K562 (cell line): Measurements from ENCODE around the gene LILRA6. TPM values are rescaled to one million over a fixed set of nuclear protein-coding genes. Genes with fewer than 3 reads are reported as not detected.
"Not testable (repeated sequence)": the region's sequence is repeated elsewhere in the genome, so short reads cannot be mapped to it uniquely, and the experiment has no call there.

ENCODE experiments used
- ATAC-seq: fragments of 200-7000 bp; cut with Tn5 transposase; 3 replicates; pipeline ENCODE4 v1.9.1; 2020; ENCODE audit warnings: moderate library complexity
- BruUV-seq: library from RNA; stranded (reverse); fragments of 400-500 nt; replicated peaks from 2 replicates; lab custom pipeline; 2021; lab: Mats Ljungman, UMichigan
- CTCF ChIA-PET: fragments of 300-600 bp; formaldehyde crosslinking; extraction: SDS; loops from one replicate; lab custom pipeline; 2021; ENCODE audit warnings: low intra/inter-chr PET ratio; lab: Yijun Ruan, JAX
- POLR2A ChIA-PET: fragments of 300-600, 350-650 bp; sonication (Branson Sonifier 250); formaldehyde crosslinking; extraction: SDS; loops from one replicate; lab custom pipeline; 2021; ENCODE audit warnings: antibody characterized with exemption, inconsistent platforms; lab: Yijun Ruan, JAX
- DNase-seq, 4 experiments: peaks; one replicate each; pipeline versions ENCODE4 v3.0.0 to v3.0.0-alpha.2; 2011 to 2018; ENCODE audit warnings: low spot score in 3 of 4, mixed read lengths in 3 of 4; ENCODE audit errors: extremely low read depth in 1 of 4
- FAIRE-seq: peaks from 2 replicates; lab custom pipeline; 2011; peaks lifted over from hg19 to GRCh38; lab: Jason Lieb, UNC
- H2AFZ ChIP-seq: 2 replicates; pipeline ENCODE4 v1.6.0; 2011; ENCODE audit warnings: low read depth, low read length, control low read depth, inconsistent platforms
- H3K27ac ChIP-seq: fragments of 200-600 bp; 3 replicates; pipeline ENCODE4 v1.8.0; 2011; ENCODE audit warnings: low read depth, mild to moderate bottlenecking, control low read depth, inconsistent platforms, low read length, moderate library complexity, mixed read lengths; ENCODE audit errors: extremely low read depth
- H3K27me3 ChIP-seq, 2 experiments: fragments of 300-600 bp in 1 of 2; 2 replicates in 1 of 2; 3 replicates in 1 of 2; pipeline versions ENCODE4 v1.6.0 to v1.8.0; 2011; ENCODE audit warnings: inconsistent platforms in 2 of 2, low read length in 2 of 2, mild to moderate bottlenecking in 1 of 2, mixed read lengths in 1 of 2, moderate library complexity in 1 of 2; ENCODE audit not compliant: control insufficient read depth in 2 of 2, insufficient read depth in 2 of 2
- H3K36me3 ChIP-seq: fragments of 300-600 bp; 3 replicates; pipeline ENCODE4 v1.8.0; 2011; ENCODE audit warnings: mild to moderate bottlenecking, low read length, inconsistent platforms; ENCODE audit not compliant: control insufficient read depth, insufficient read depth
- H3K4me1 ChIP-seq, 2 experiments: fragments of 200-600 bp in 1 of 2; replicated peaks in 1 of 2; 2 replicates in 1 of 2; 3 replicates in 1 of 2; pipeline versions ENCODE4 v1.5.1 to v1.8.0; 2011; ENCODE audit warnings: inconsistent platforms in 2 of 2, low read length in 2 of 2, mild to moderate bottlenecking in 1 of 2, mixed read lengths in 1 of 2, moderate library complexity in 1 of 2; ENCODE audit not compliant: control insufficient read depth in 2 of 2, insufficient read depth in 2 of 2
- H3K4me2 ChIP-seq: 2 replicates; pipeline ENCODE4 v1.6.1; 2011; ENCODE audit warnings: low read length, control low read depth, inconsistent platforms, mixed read lengths; ENCODE audit not compliant: insufficient read depth
- H3K4me3 ChIP-seq: fragments of 200-600 bp; sonication (generic), shearing (Covaris generic); 2 replicates; pipeline ENCODE4 v1.5.1; 2016; ENCODE audit warnings: control low read depth, inconsistent platforms
- H3K79me2 ChIP-seq: fragments of 200-600 bp; 3 replicates; pipeline ENCODE4 v1.8.0; 2011; ENCODE audit warnings: low read length, inconsistent platforms; ENCODE audit not compliant: control insufficient read depth, insufficient read depth
- H3K9ac ChIP-seq, 2 experiments: 2 replicates each; pipeline versions ENCODE4 v1.6.0 to v1.6.1; 2011; ENCODE audit warnings: low read depth in 2 of 2, low read length in 2 of 2, control low read depth in 1 of 2, inconsistent platforms in 1 of 2, mild to moderate bottlenecking in 1 of 2, mixed read lengths in 1 of 2; ENCODE audit not compliant: insufficient read depth in 1 of 2
- H3K9me1 ChIP-seq: one replicate; pipeline ENCODE4 v1.6.0; 2011; ENCODE audit warnings: inconsistent platforms, mild to moderate bottlenecking, low read length, moderate library complexity; ENCODE audit not compliant: control insufficient read depth, insufficient read depth
- H3K9me3 ChIP-seq: replicated peaks from 2 replicates; pipeline ENCODE4 v1.5.1; 2011; ENCODE audit warnings: low read depth, low read length, inconsistent platforms; ENCODE audit not compliant: control insufficient read depth, insufficient read depth
- H4K20me1 ChIP-seq: replicated peaks from 2 replicates; pipeline ENCODE4 v1.6.1; 2011; ENCODE audit warnings: low read length, inconsistent platforms, mixed read lengths; ENCODE audit not compliant: control insufficient read depth, insufficient read depth
- ARID1B ChIP-seq: fragments of 450-650 bp; IDR thresholded peaks from 2 replicates; pipeline ENCODE4 v1.6.1; 2016; ENCODE audit warnings: antibody characterized with exemption, mild to moderate bottlenecking, inconsistent platforms
- CBFA2T2 ChIP-seq: fragments of 450-650 bp; conservative IDR thresholded peaks from 2 replicates; pipeline ENCODE4 v1.6.1; 2017; ENCODE audit warnings: mild to moderate bottlenecking
- CBFA2T3 ChIP-seq: fragments of 450-650 bp; IDR thresholded peaks from 2 replicates; pipeline ENCODE4 v1.6.1; 2017
- DPF2 ChIP-seq: fragments of 450-650 bp; IDR thresholded peaks from 2 replicates; pipeline ENCODE4 v1.6.1; 2016
- KDM1A ChIP-seq, 2 experiments: fragments of 450-650 bp; IDR thresholded peaks; 2 replicates each; pipeline ENCODE4 v1.6.1; 2016; ENCODE audit warnings: mild to moderate bottlenecking in 2 of 2
- NCOR1 ChIP-seq: fragments of 450-650 bp; IDR thresholded peaks from 2 replicates; pipeline ENCODE4 v1.6.1; 2016; ENCODE audit warnings: mild to moderate bottlenecking, moderate library complexity
- TAL1 ChIP-seq: fragments of 450-650 bp; IDR thresholded peaks from 2 replicates; pipeline ENCODE4 v1.6.1; 2016; ENCODE audit warnings: mild to moderate bottlenecking
- WGBS: fragments of 100-300 bp; shearing (Covaris generic); methylation state at CpG from one replicate; pipeline ENCODE4 v1.1.6; 2016; ENCODE audit warnings: low coverage, mixed read lengths; ENCODE audit not compliant: insufficient coverage; ENCODE audit errors: missing lambda C conversion rate; 5-methylcytosine and 5-hydroxymethylcytosine counted together
- in situ Hi-C: fragments of 300-500 bp; cut with MboI; formaldehyde crosslinking; loops from 4 replicates; pipeline ENCODE4 v1.15.0; 2018; ENCODE audit warnings: inconsistent platforms, mixed read lengths
- intact Hi-C: fragments of 100-400 bp; cut with micrococcal nuclease; formaldehyde crosslinking; loops from 2 replicates; pipeline ENCODE4 v1.14.2; 2022
- polyA plus RNA-seq, 8 experiments: library from polyadenylated mRNA; depleted of rRNA in 4 of 8; stranded (reverse) in 5 of 8; unstranded in 3 of 8; fragments of >200 nt; fragmentation: Nextera tagmentation in 2 of 8; fragmentation: Illumina TruSeq in 1 of 8; extraction: Ambion mirVana in 2 of 8; extraction: Trizol in 1 of 8; gene quantifications; 2 replicates each; pipeline versions ENCODE4 v1.2.1 to v1.2.3, GENCODE V29; 2011 to 2014; ENCODE audit warnings: inconsistent platforms in 1 of 8, missing spikeins in 1 of 8
- total RNA-seq, 7 experiments: library from RNA; depleted of rRNA in 6 of 7; stranded (reverse); fragments of >200 nt in 6 of 7; fragmentation: Illumina TruSeq in 2 of 7; extraction: Trizol in 2 of 7; gene quantifications; 2 replicates each; pipeline versions ENCODE4 v1.2.1 to v1.2.3, GENCODE V29; 2011 to 2021; ENCODE audit warnings: low replicate concordance in 1 of 7
- TF ChIP-seq, protein P1 (sequence below), 2 experiments: fragments of 450-650 bp; conservative IDR thresholded peaks; 2 replicates each; pipeline ENCODE4 v1.6.1; 2017; ENCODE audit warnings: mild to moderate bottlenecking in 2 of 2, moderate library complexity in 2 of 2
- TF ChIP-seq, protein P2 (sequence below): sonication (generic); IDR thresholded peaks from 2 replicates; pipeline ENCODE4 v1.6.1; 2016

LILRA6 gene
- total and polyA plus RNA-seq, 9 of the 15 experiments (the other 6 are each of a cell fraction or from before 2014, with no cell fraction given): 0.03 TPM; not detected in 8

DNA sequence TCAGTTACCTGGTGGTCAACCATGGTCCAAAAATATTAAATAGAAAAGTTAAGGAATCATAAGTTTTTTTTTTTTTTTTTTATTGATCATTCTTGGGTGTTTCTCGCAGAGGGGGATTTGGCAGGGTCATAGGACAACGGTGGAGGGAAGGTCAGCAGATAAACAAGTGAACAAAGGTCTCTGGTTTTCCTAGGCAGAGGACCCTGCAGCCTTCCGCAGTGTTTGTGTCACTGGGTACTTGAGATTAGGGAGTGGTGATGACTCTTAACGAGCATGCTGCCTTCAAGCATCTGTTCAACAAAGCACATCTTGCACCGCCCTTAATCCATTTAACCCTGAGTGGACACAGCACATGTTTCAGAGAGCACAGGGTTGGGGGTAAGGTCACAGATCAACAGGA, 28.4 kb downstream of the LILRA6 start:
- ATAC-seq, H3K4me3 ChIP-seq, H3K9ac ChIP-seq, CTCF ChIA-PET, H3K9me3 ChIP-seq, in situ Hi-C loops, BruUV-seq, H3K4me2 ChIP-seq, H3K27me3 ChIP-seq, DNase-seq, intact Hi-C loops, H2AFZ ChIP-seq, H3K9me1 ChIP-seq: not testable (repeated sequence)
- peak; percentile 37 for FAIRE-seq
- peak overlapping the region; percentile 58; the same call in 1 of the 3 replicates for H3K27ac ChIP-seq
- peaks cover 18% of the 10 kb centered on the region; the same call in 2 of the 3 replicates for H3K36me3 ChIP-seq
- WGBS: 6% methylated on average over 4 of the region's 5 CpGs
- TF ChIP-seq, protein P1, sequence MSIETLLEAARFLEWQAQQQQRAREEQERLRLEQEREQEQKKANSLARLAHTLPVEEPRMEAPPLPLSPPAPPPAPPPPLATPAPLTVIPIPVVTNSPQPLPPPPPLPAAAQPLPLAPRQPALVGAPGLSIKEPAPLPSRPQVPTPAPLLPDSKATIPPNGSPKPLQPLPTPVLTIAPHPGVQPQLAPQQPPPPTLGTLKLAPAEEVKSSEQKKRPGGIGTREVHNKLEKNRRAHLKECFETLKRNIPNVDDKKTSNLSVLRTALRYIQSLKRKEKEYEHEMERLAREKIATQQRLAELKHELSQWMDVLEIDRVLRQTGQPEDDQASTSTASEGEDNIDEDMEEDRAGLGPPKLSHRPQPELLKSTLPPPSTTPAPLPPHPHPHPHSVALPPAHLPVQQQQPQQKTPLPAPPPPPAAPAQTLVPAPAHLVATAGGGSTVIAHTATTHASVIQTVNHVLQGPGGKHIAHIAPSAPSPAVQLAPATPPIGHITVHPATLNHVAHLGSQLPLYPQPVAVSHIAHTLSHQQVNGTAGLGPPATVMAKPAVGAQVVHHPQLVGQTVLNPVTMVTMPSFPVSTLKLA (conservative IDR thresholded peaks at IDR 0.05): peak in 1 of 2 experiments; percentile 49; a peak in 1 of 4 replicates
- TF ChIP-seq DPF2 (peak; percentile 58; the same call in 1 of the 2 replicates), NCOR1 (peak; percentile 52; the same call in 1 of the 2 replicates), TAL1 (peak; percentile 47; the same call in 1 of the 2 replicates), CBFA2T2 (peak; percentile 68; the same call in 1 of the 2 replicates), KDM1A (IDR thresholded peaks at IDR 0.05) (peak in 1 of 2 experiments; percentile 41; a peak in 1 of 4 replicates), CBFA2T3 (peak; percentile 80), ARID1B (peak; percentile 44; the same call in 1 of the 2 replicates)
- TF ChIP-seq, protein P2, sequence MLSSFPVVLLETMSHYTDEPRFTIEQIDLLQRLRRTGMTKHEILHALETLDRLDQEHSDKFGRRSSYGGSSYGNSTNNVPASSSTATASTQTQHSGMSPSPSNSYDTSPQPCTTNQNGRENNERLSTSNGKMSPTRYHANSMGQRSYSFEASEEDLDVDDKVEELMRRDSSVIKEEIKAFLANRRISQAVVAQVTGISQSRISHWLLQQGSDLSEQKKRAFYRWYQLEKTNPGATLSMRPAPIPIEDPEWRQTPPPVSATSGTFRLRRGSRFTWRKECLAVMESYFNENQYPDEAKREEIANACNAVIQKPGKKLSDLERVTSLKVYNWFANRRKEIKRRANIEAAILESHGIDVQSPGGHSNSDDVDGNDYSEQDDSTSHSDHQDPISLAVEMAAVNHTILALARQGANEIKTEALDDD: 0 out of 2 replicates have a peak, but pooled peaks have one; percentile 33
- POLR2A ChIA-PET: interaction anchor here (7.0 kb wide), 1 partner anchor 13 kb away, joined by 66 read pairs; the partner anchor contains the start of gene RPS9
- H3K4me1 ChIP-seq: peaks cover 22 to 43% of the 10 kb centered on the region in 2 experiments
- peaks cover 17% of the 10 kb centered on the region for H4K20me1 ChIP-seq
- H3K79me2 ChIP-seq: peaks cover 16% of the 10 kb centered on the region; the same call in 2 of the 3 replicates
